Caco-2 (cell line): ENCODE measurements around the gene ALOX5. TPM values are rescaled to one million over a fixed set of nuclear protein-coding genes. Genes with fewer than 3 reads are reported as not detected.
"Not testable (repeated sequence)": the region's sequence is repeated elsewhere in the genome, so short reads cannot be mapped to it uniquely, and the experiment has no call there.

Experiments used
- BruUV-seq: library from RNA; stranded (reverse); fragments of 400-500 nt; replicated peaks from 2 replicates; lab custom pipeline; 2021; lab: Mats Ljungman, UMichigan
- CTCF ChIA-PET: fragments of 300-600 bp; sonication (Branson Sonifier 250); formaldehyde crosslinking; loops from one replicate; lab custom pipeline; 2022; ENCODE audit warnings: antibody characterized with exemption; lab: Charles Lee
- POLR2A ChIA-PET: fragments of 300-600 bp; sonication (Branson Sonifier 250); formaldehyde crosslinking; loops from one replicate; lab custom pipeline; 2022; ENCODE audit warnings: antibody characterized with exemption; lab: Charles Lee
- DNase-seq, 2 experiments: peaks; one replicate each; pipeline versions ENCODE4 v3.0.0 to v3.0.0-alpha.2; 2020 to 2022
- H3K27me3 ChIP-seq: replicated peaks from 2 replicates; pipeline ENCODE4 v1.6.0; 2011; ENCODE audit warnings: low read length; ENCODE audit not compliant: control insufficient read depth, insufficient read depth
- H3K36me3 ChIP-seq: 2 replicates; pipeline ENCODE4 v1.5.1; 2011; ENCODE audit warnings: low read length; ENCODE audit not compliant: control insufficient read depth, insufficient read depth
- H3K4me1 ChIP-seq: fragments of 250-450 bp; sonication (Bioruptor Pico); 2 replicates; pipeline ENCODE4 v1.5.1; 2020; ENCODE audit warnings: mild to moderate bottlenecking
- H3K4me3 ChIP-seq: 2 replicates; pipeline ENCODE4 v1.5.1; 2011; ENCODE audit warnings: low read depth, mild to moderate bottlenecking, control low read depth, low read length
- H3K9me3 ChIP-seq: fragments of 250-450 bp; sonication (Bioruptor Pico); 2 replicates; pipeline ENCODE4 v1.5.1; 2020; ENCODE audit warnings: mild to moderate bottlenecking, moderate library complexity
- H3K27ac Mint-ChIP-seq: one replicate; pipeline ENCODE4 v1.8.0; 2022; ENCODE audit warnings: mixed read lengths; ENCODE audit not compliant: unreplicated experiment
- H3K27me3 Mint-ChIP-seq: one replicate; pipeline ENCODE4 v1.8.0; 2022; ENCODE audit warnings: mixed read lengths; ENCODE audit not compliant: insufficient read depth, unreplicated experiment
- H3K36me3 Mint-ChIP-seq: one replicate; pipeline ENCODE4 v1.8.0; 2022; ENCODE audit warnings: mild to moderate bottlenecking, mixed read lengths; ENCODE audit not compliant: insufficient read depth, unreplicated experiment
- H3K4me1 Mint-ChIP-seq: one replicate; pipeline ENCODE4 v1.8.0; 2022; ENCODE audit warnings: low read depth, mixed read lengths; ENCODE audit not compliant: unreplicated experiment
- H3K4me3 Mint-ChIP-seq: one replicate; pipeline ENCODE4 v1.8.0; 2022; ENCODE audit warnings: mild to moderate bottlenecking, moderate library complexity, mixed read lengths; ENCODE audit not compliant: unreplicated experiment
- H3K9me3 Mint-ChIP-seq: one replicate; pipeline ENCODE4 v1.8.0; 2022; ENCODE audit warnings: mixed read lengths; ENCODE audit not compliant: unreplicated experiment
- CTCF ChIP-seq, 2 experiments: fragments of 200-600 bp in 1 of 2; IDR thresholded peaks; 1 replicate in 1 of 2; 2 replicates in 1 of 2; pipeline versions ENCODE4 v1.5.1 to v1.8.0; 2011 to 2022; ENCODE audit warnings: antibody characterized with exemption in 1 of 2, control low read depth in 1 of 2, inconsistent platforms in 1 of 2, low read depth in 1 of 2, low read length in 1 of 2, mild to moderate bottlenecking in 1 of 2, moderate library complexity in 1 of 2; ENCODE audit not compliant: insufficient read depth in 1 of 2, severe bottlenecking in 1 of 2, unreplicated experiment in 1 of 2
- intact Hi-C: fragments of 100-400 bp; cut with micrococcal nuclease; formaldehyde crosslinking; loops from one replicate; pipeline ENCODE4 v1.10.0; 2022; ENCODE audit not compliant: unreplicated experiment
- total RNA-seq: library from RNA; stranded (reverse); gene quantifications from 2 replicates; pipeline ENCODE4 v1.2.3, GENCODE V29; 2022

ALOX5 gene
- total RNA-seq, 1 experiment from 2014 or later = not detected

GRCh38 chr10:45480294-45480693, 106.3 kb downstream of the ALOX5 start:
- Histone ChIP-seq H3K4me1 (no peaks in the 10 kb centered on the region), H3K9me3 (peaks cover 16% of the 10 kb centered on the region), H3K27me3 (no peaks in the 10 kb centered on the region), H3K4me3 (no peak overlapping the region), H3K36me3 (no peaks in the 10 kb centered on the region; the same call in 1 of the 2 replicates)
- H3K27ac Mint-ChIP-seq = no peak overlapping the region
- no peak overlapping the region for H3K4me3 Mint-ChIP-seq
- no peaks in the 10 kb centered on the region for H3K4me1 Mint-ChIP-seq
- H3K36me3 Mint-ChIP-seq = no peaks in the 10 kb centered on the region
- no peak for TF ChIP-seq CTCF (IDR thresholded peaks at IDR 0.05; ENCODE audit: insufficient read depth in 1 of 2, low read depth in 1 of 2, low read length in 1 of 2, severe bottlenecking in 1 of 2, unreplicated experiment in 1 of 2)
- intact Hi-C loops = no loop called here
- no peaks in the 10 kb centered on the region for H3K27me3 Mint-ChIP-seq
- ChIA-PET POLR2A (no interaction called here), CTCF (no interaction called here)
- no TSS peak for BruUV-seq
- DNase-seq = no peak
- no peaks in the 10 kb centered on the region for H3K9me3 Mint-ChIP-seq

- H3K27me3 Mint-ChIP-seq, H3K27me3 ChIP-seq, H3K36me3 ChIP-seq, H3K4me1 Mint-ChIP-seq, DNase-seq, H3K4me3 ChIP-seq, intact Hi-C loops, H3K4me3 Mint-ChIP-seq, H3K9me3 Mint-ChIP-seq, H3K36me3 Mint-ChIP-seq, BruUV-seq, CTCF ChIA-PET, H3K27ac Mint-ChIP-seq, H3K4me1 ChIP-seq, POLR2A ChIA-PET: not testable (repeated sequence)
- H3K9me3 ChIP-seq = peaks cover 13% of the 10 kb centered on the region
These were observed 107.1 kb downstream of the ALOX5 start for GRCh38 chr10:45481100-45481499.

GRCh38 chr10:45483002-45483401, 109.0 kb downstream of the ALOX5 start:
- no peaks in the 10 kb centered on the region; the same call in 1 of the 2 replicates for H3K36me3 ChIP-seq
- Mint-ChIP-seq H3K27ac (no peak overlapping the region), H3K27me3 (no peaks in the 10 kb centered on the region), H3K9me3 (no peaks in the 10 kb centered on the region), H3K36me3 (no peaks in the 10 kb centered on the region), H3K4me3 (no peak overlapping the region), H3K4me1 (no peaks in the 10 kb centered on the region)
- POLR2A ChIA-PET = no interaction called here
- DNase-seq = no peak
- no peak for TF ChIP-seq CTCF (IDR thresholded peaks at IDR 0.05; ENCODE audit: insufficient read depth in 1 of 2, low read depth in 1 of 2, low read length in 1 of 2, severe bottlenecking in 1 of 2, unreplicated experiment in 1 of 2)
- no peaks in the 10 kb centered on the region; the same call in 1 of the 2 replicates for H3K9me3 ChIP-seq
- CTCF ChIA-PET = no interaction called here
- no TSS peak for BruUV-seq
- no peaks in the 10 kb centered on the region for H3K4me1 ChIP-seq
- H3K4me3 ChIP-seq = no peak overlapping the region
- no peaks in the 10 kb centered on the region for H3K27me3 ChIP-seq
- intact Hi-C loops = no loop called here

- POLR2A ChIA-PET = no interaction called here
- no peak overlapping the region for H3K4me3 ChIP-seq
- no peaks in the 10 kb centered on the region for H3K9me3 ChIP-seq
- no peaks in the 10 kb centered on the region for H3K27me3 ChIP-seq
- H3K4me1 ChIP-seq = no peaks in the 10 kb centered on the region
- Mint-ChIP-seq H3K27ac (no peak overlapping the region), H3K36me3 (no peaks in the 10 kb centered on the region), H3K27me3 (no peaks in the 10 kb centered on the region), H3K9me3 (no peaks in the 10 kb centered on the region), H3K4me1 (no peaks in the 10 kb centered on the region), H3K4me3 (no peak overlapping the region)
- no peak for TF ChIP-seq CTCF (IDR thresholded peaks at IDR 0.05; ENCODE audit: insufficient read depth in 1 of 2, low read depth in 1 of 2, low read length in 1 of 2, severe bottlenecking in 1 of 2, unreplicated experiment in 1 of 2)
- no TSS peak for BruUV-seq
- intact Hi-C loops = no loop called here
- H3K36me3 ChIP-seq = no peaks in the 10 kb centered on the region; the same call in 1 of the 2 replicates
- CTCF ChIA-PET = no interaction called here
- no peak for DNase-seq
These were observed 113.7 kb downstream of the ALOX5 start for GRCh38 chr10:45487735-45488134.
